HCT116 (cell line): ENCODE results near the gene AGBL1. TPM values are rescaled to one million over a fixed set of nuclear protein-coding genes. Genes with fewer than 3 reads are reported as not detected.

ENCODE experiments used
- ATAC-seq: fragments of 200-7000 bp; cut with Tn5 transposase; 2 replicates; pipeline ENCODE4 v1.9.1; 2020; ENCODE audit warnings: mild to moderate bottlenecking, moderate library complexity
- BruUV-seq: library from RNA; stranded (reverse); fragments of 400-500 nt; replicated peaks from 2 replicates; lab custom pipeline; 2021; lab: Mats Ljungman, UMichigan
- CTCF ChIA-PET: fragments of 300-600 bp; sonication (Branson Sonifier 250); formaldehyde crosslinking; loops from one replicate; lab custom pipeline; 2021; ENCODE audit warnings: antibody characterized with exemption; lab: Charles Lee
- POLR2A ChIA-PET: fragments of 300-600, 350-600 bp; sonication (Branson Sonifier 250); formaldehyde crosslinking; loops from one replicate; lab custom pipeline; 2021; ENCODE audit warnings: antibody characterized with exemption; lab: Charles Lee
- RAD21 ChIA-PET, 2 experiments: fragments of 300-600 bp; sonication (Branson Sonifier 250); formaldehyde crosslinking; loops; one replicate each; lab custom pipeline; 2023; ENCODE audit warnings: low total read pairs in 2 of 2; ENCODE audit not compliant: uncharacterized antibody in 2 of 2, unreplicated experiment in 2 of 2, low non-redundant PET in 1 of 2; lab: Charles Lee
- DNase-seq: peaks from one replicate; pipeline ENCODE4 v3.0.0-alpha.2; 2010; ENCODE audit warnings: low read depth, low spot score
- H2AFZ ChIP-seq: fragments of 200-600 bp; shearing (Covaris generic), sonication (generic); 2 replicates; pipeline ENCODE4 v1.6.1; 2017; ENCODE audit warnings: low read depth, mixed run types, mixed read lengths, antibody characterized with exemption, low read length; ENCODE audit not compliant: poor library complexity, severe bottlenecking
- H3K27ac ChIP-seq: 2 replicates; pipeline ENCODE4 v1.5.1; 2012; ENCODE audit warnings: low read depth, low read length
- H3K27me3 ChIP-seq: fragments of 200-600 bp; sonication (generic); 2 replicates; pipeline ENCODE4 v1.6.1; 2016; ENCODE audit warnings: mixed run types, low read length, mixed read lengths; ENCODE audit not compliant: insufficient read depth
- H3K36me3 ChIP-seq, 2 experiments: fragments of 200-500 bp in 1 of 2; fragments of 200-600 bp in 1 of 2; sonication (Bioruptor generic) in 1 of 2; sonication (generic) in 1 of 2; 2 replicates each; pipeline versions ENCODE4 v1.5.1 to v1.6.1; 2014 to 2016; ENCODE audit warnings: low read length in 2 of 2, inconsistent platforms in 1 of 2, mixed read lengths in 1 of 2, mixed run types in 1 of 2; ENCODE audit not compliant: insufficient read depth in 2 of 2, control insufficient read depth in 1 of 2
- H3K4me1 ChIP-seq, 2 experiments: fragments of 200-600 bp in 1 of 2; sonication (generic) in 1 of 2; 2 replicates each; pipeline versions ENCODE4 v1.5.1 to v1.6.1; 2012 to 2017; ENCODE audit warnings: low read length in 2 of 2, inconsistent platforms in 1 of 2, mild to moderate bottlenecking in 1 of 2, mixed read lengths in 1 of 2, mixed run types in 1 of 2, moderate library complexity in 1 of 2; ENCODE audit not compliant: insufficient read depth in 2 of 2, control insufficient read depth in 1 of 2
- H3K4me2 ChIP-seq: fragments of 200-600 bp; sonication (generic); 2 replicates; pipeline ENCODE4 v1.6.1; 2017; ENCODE audit warnings: mixed run types, low read length, mixed read lengths
- H3K4me3 ChIP-seq, 2 experiments: fragments of 200-600 bp in 1 of 2; sonication (generic) in 1 of 2; replicated peaks in 1 of 2; 2 replicates each; pipeline ENCODE4 v1.5.1; 2011 to 2016; ENCODE audit warnings: low read length in 2 of 2, control low read depth in 1 of 2, low read depth in 1 of 2, mild to moderate bottlenecking in 1 of 2, mixed read lengths in 1 of 2, mixed run types in 1 of 2
- H3K79me2 ChIP-seq: fragments of 200-600 bp; sonication (generic); 2 replicates; pipeline ENCODE4 v1.6.1; 2017; ENCODE audit warnings: mild to moderate bottlenecking, mixed run types, low read length, moderate library complexity, mixed read lengths; ENCODE audit not compliant: insufficient read depth
- H3K9ac ChIP-seq: fragments of 200-600 bp; sonication (generic); 2 replicates; pipeline ENCODE4 v1.6.1; 2016; ENCODE audit warnings: low read length, mixed read lengths
- H3K9me2 ChIP-seq: fragments of 200-600 bp; sonication (generic), shearing (Covaris generic); 2 replicates; pipeline ENCODE4 v1.6.1; 2017; ENCODE audit warnings: mixed run types, mild to moderate bottlenecking, moderate library complexity; ENCODE audit not compliant: insufficient read depth
- H3K9me3 ChIP-seq, 2 experiments: fragments of 200-500 bp in 1 of 2; fragments of 200-600 bp in 1 of 2; sonication (Bioruptor generic) in 1 of 2; sonication (generic) in 1 of 2; 2 replicates each; pipeline ENCODE4 v1.6.1; 2014 to 2017; ENCODE audit warnings: low read length in 2 of 2, mixed read lengths in 2 of 2, inconsistent platforms in 1 of 2, low read depth in 1 of 2, mild to moderate bottlenecking in 1 of 2, mixed run types in 1 of 2, moderate library complexity in 1 of 2; ENCODE audit not compliant: control insufficient read depth in 1 of 2, insufficient read depth in 1 of 2
- H4K20me1 ChIP-seq: fragments of 200-600 bp; sonication (generic), shearing (Covaris generic); 2 replicates; pipeline ENCODE4 v1.6.1; 2017; ENCODE audit warnings: mixed run types, mild to moderate bottlenecking, moderate library complexity; ENCODE audit not compliant: insufficient read depth
- ATF3 ChIP-seq: IDR thresholded peaks from 2 replicates; pipeline ENCODE4 v1.6.1; 2012
- CBX3 ChIP-seq: IDR thresholded peaks from 2 replicates; pipeline ENCODE4 v1.6.1; 2012; ENCODE audit warnings: low read depth
- EGR1 ChIP-seq: IDR thresholded peaks from 2 replicates; pipeline ENCODE4 v1.6.1; 2012; ENCODE audit warnings: low read depth
- EZH2 ChIP-seq: fragments of 200-600 bp; sonication (generic); IDR thresholded peaks from 2 replicates; pipeline ENCODE4 v1.6.1; 2017; ENCODE audit warnings: antibody characterized with exemption, mixed run types
- EZH2phosphoT487 ChIP-seq: fragments of 200-600 bp; IDR thresholded peaks from 2 replicates; pipeline ENCODE4 v1.6.1; 2018; ENCODE audit warnings: antibody characterized with exemption, borderline replicate concordance
- JUND ChIP-seq: IDR thresholded peaks from 2 replicates; pipeline ENCODE4 v1.6.1; 2012
- POLR2A ChIP-seq: IDR thresholded peaks from 2 replicates; pipeline ENCODE4 v1.7.0; 2011; ENCODE audit warnings: borderline replicate concordance; ENCODE audit not compliant: insufficient read depth, insufficient read length; ENCODE audit errors: extremely low read depth
- POLR2AphosphoS5 ChIP-seq: IDR thresholded peaks from 2 replicates; pipeline ENCODE4 v1.6.1; 2011; ENCODE audit warnings: mild to moderate bottlenecking, low read depth, low read length, moderate library complexity
- SIN3A ChIP-seq: IDR thresholded peaks from 2 replicates; pipeline ENCODE4 v1.6.1; 2012; ENCODE audit warnings: low read depth
- SRF ChIP-seq: IDR thresholded peaks from 2 replicates; pipeline ENCODE4 v1.6.1; 2012; ENCODE audit warnings: low read depth
- YY1 ChIP-seq: IDR thresholded peaks from 2 replicates; pipeline ENCODE4 v1.6.1; 2011; ENCODE audit warnings: low read length, low read depth, moderate library complexity, mild to moderate bottlenecking; ENCODE audit not compliant: insufficient replicate concordance; ENCODE audit errors: extremely low read depth
- intact Hi-C: fragments of 100-400 bp; cut with micrococcal nuclease; formaldehyde crosslinking; loops from 2 replicates; pipeline ENCODE4 v1.10.0; 2022
- total RNA-seq: library from RNA; stranded (reverse); gene quantifications from one replicate; pipeline ENCODE4 v1.2.1, GENCODE V29; 2021; ENCODE audit not compliant: unreplicated experiment

Gene AGBL1
- total RNA-seq, 1 experiment from 2014 or later: not detected

DNA sequence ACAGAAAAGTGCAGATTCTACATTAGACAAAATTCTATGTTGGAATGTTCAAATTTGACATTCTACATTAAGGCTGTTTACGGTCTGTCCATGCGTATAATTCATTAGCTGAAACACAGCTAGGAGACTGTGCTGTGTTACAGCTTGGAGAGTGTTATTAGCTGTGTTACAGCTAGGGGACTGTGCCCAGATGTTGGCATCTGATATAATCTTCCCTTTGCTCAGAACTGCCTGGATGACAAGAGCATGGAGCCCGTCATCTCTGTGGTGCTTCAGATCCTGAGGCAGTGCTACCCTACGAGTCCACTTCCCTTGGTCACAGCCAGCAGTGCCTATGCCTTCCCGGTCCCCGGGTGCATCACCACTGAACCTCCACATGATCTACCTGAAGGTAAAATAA lies 177.0 kb downstream of the AGBL1 start:
- no peaks in the 10 kb centered on the region for H3K4me1 ChIP-seq
- H3K27me3 ChIP-seq: no peaks in the 10 kb centered on the region
- TF ChIP-seq ATF3: no peak
- no peak for TF ChIP-seq EZH2phosphoT487
- TF ChIP-seq YY1: no peak
- no peak for TF ChIP-seq POLR2A
- no peak for TF ChIP-seq SRF
- no peak for TF ChIP-seq EGR1
- no peak for TF ChIP-seq POLR2AphosphoS5
- ChIA-PET POLR2A (no interaction called here), RAD21 (no interaction called here), CTCF (no interaction called here)
- no peak for ATAC-seq
- no peaks in the 10 kb centered on the region for H3K36me3 ChIP-seq
- H3K9me2 ChIP-seq: no peaks in the 10 kb centered on the region
- no peak overlapping the region for H2AFZ ChIP-seq
- H3K27ac ChIP-seq: no peak overlapping the region
- H4K20me1 ChIP-seq: no peaks in the 10 kb centered on the region
- intact Hi-C loops: no loop called here
- H3K4me3 ChIP-seq: no peak overlapping the region
- no TSS peak for BruUV-seq
- DNase-seq: no peak
- H3K9me3 ChIP-seq: peaks cover 0 to 2% of the 10 kb centered on the region in 2 experiments; a peak in 1 of 4 replicates
- no peak overlapping the region for H3K4me2 ChIP-seq
- no peaks in the 10 kb centered on the region for H3K79me2 ChIP-seq
- H3K9ac ChIP-seq: no peak overlapping the region

DNA sequence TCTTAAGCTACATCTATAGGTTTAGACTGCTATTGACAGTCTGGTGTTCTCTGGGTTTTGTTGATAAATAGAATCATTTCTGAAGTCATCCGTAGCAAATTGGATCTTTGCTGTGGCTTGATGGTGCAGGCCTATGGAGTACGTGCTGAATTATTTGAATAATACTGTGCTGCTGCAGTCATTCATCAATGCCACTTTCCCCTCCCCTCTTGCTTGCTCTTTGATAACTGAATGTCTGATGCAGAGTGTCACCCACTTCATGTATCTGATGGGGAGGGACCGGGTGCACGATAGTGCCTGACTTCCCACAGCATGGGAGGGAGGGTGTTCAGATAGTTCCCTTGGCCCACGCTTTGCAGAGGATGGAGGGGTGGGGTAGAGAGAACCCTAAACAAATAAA lies 179.9 kb downstream of the AGBL1 start:
- no peaks in the 10 kb centered on the region for H3K36me3 ChIP-seq
- DNase-seq: no peak
- RAD21 ChIA-PET: no interaction called here
- H3K9ac ChIP-seq: no peak overlapping the region
- BruUV-seq: no TSS peak
- CTCF ChIA-PET: no interaction called here
- H3K4me3 ChIP-seq: no peak overlapping the region
- POLR2A ChIA-PET: no interaction called here
- TF ChIP-seq EZH2phosphoT487: no peak
- no peak for TF ChIP-seq SIN3A
- no peak for TF ChIP-seq JUND
- no peak for TF ChIP-seq CBX3
- no peak for TF ChIP-seq POLR2A
- no peak for TF ChIP-seq EZH2
- TF ChIP-seq, all 23 proteins: peak for 0
- H2AFZ ChIP-seq: no peak overlapping the region
- H3K9me3 ChIP-seq: peaks cover 0 to 2% of the 10 kb centered on the region in 2 experiments; a peak in 2 of 4 replicates
- no peak overlapping the region for H3K4me2 ChIP-seq
- H4K20me1 ChIP-seq: no peaks in the 10 kb centered on the region
- no peak for ATAC-seq
- H3K9me2 ChIP-seq: no peaks in the 10 kb centered on the region
- no peaks in the 10 kb centered on the region for H3K79me2 ChIP-seq
- H3K27ac ChIP-seq: no peak overlapping the region
- no peaks in the 10 kb centered on the region for H3K4me1 ChIP-seq
- H3K27me3 ChIP-seq: no peaks in the 10 kb centered on the region
- intact Hi-C loops: no loop called here
